IPS-20b (cell line): ENCODE data around the gene WDR81.
"Not testable (repeated sequence)": the region's sequence is repeated elsewhere in the genome, so short reads cannot be mapped to it uniquely, and the experiment has no call there.

Experiments
- H3K27ac ChIP-seq: one replicate; pipeline ENCODE4 v1.5.1; 2013; ENCODE audit warnings: low read length
- H3K27me3 ChIP-seq: 2 replicates; pipeline ENCODE4 v1.6.1; 2013; ENCODE audit warnings: mild to moderate bottlenecking, low read length, inconsistent platforms; ENCODE audit not compliant: insufficient read depth
- H3K36me3 ChIP-seq: 2 replicates; pipeline ENCODE4 v1.6.1; 2013; ENCODE audit warnings: low read depth, mild to moderate bottlenecking, inconsistent platforms, low read length, moderate library complexity; ENCODE audit not compliant: insufficient read depth
- H3K4me1 ChIP-seq: 2 replicates; pipeline ENCODE4 v1.6.1; 2013; ENCODE audit warnings: mild to moderate bottlenecking, control low read depth, inconsistent platforms, low read length, moderate library complexity; ENCODE audit not compliant: insufficient read depth
- H3K4me3 ChIP-seq: 2 replicates; pipeline ENCODE4 v1.5.1; 2013; ENCODE audit warnings: mild to moderate bottlenecking, low read length, inconsistent platforms
- H3K9ac ChIP-seq: 2 replicates; pipeline ENCODE4 v1.6.1; 2013; ENCODE audit warnings: low read depth, mild to moderate bottlenecking, inconsistent platforms, low read length, moderate library complexity
- H3K9me3 ChIP-seq: 2 replicates; pipeline ENCODE4 v1.6.1; 2013; ENCODE audit warnings: mild to moderate bottlenecking, low read depth, low read length, inconsistent platforms; ENCODE audit not compliant: insufficient read depth

The WDR81 gene

DNA sequence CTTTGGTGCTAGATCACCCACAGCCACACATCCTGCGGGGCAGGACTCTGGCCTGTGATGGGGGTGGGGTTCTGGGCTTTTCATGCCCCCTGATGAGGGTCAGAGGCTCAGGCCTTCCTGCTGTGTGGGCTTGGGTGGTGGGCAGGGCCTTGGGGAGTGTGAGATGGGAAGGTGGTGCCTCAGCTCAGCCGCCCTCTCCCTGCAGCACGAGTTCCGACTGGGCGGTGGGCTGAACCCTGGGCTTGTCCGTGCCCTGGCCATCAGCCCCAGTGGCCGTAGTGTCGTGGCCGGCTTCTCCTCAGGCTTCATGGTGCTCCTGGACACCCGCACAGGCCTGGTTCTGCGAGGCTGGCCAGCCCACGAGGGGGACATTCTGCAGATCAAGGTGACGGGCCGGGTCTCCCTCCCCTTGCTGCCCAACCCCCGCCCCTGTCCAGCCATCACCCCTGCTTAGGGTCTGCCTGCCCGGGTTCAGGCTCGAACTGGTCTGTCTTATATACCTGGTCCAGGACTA is 11.4 kb downstream of the WDR81 start:
- Histone ChIP-seq H3K36me3 (no peaks in the 10 kb centered on the region), H3K4me3 (no peak overlapping the region), H3K9me3 (no peaks in the 10 kb centered on the region), H3K9ac (no peak overlapping the region), H3K27me3 (no peaks in the 10 kb centered on the region), H3K4me1 (no peaks in the 10 kb centered on the region), H3K27ac (peak overlapping the region; percentile 56)

DNA sequence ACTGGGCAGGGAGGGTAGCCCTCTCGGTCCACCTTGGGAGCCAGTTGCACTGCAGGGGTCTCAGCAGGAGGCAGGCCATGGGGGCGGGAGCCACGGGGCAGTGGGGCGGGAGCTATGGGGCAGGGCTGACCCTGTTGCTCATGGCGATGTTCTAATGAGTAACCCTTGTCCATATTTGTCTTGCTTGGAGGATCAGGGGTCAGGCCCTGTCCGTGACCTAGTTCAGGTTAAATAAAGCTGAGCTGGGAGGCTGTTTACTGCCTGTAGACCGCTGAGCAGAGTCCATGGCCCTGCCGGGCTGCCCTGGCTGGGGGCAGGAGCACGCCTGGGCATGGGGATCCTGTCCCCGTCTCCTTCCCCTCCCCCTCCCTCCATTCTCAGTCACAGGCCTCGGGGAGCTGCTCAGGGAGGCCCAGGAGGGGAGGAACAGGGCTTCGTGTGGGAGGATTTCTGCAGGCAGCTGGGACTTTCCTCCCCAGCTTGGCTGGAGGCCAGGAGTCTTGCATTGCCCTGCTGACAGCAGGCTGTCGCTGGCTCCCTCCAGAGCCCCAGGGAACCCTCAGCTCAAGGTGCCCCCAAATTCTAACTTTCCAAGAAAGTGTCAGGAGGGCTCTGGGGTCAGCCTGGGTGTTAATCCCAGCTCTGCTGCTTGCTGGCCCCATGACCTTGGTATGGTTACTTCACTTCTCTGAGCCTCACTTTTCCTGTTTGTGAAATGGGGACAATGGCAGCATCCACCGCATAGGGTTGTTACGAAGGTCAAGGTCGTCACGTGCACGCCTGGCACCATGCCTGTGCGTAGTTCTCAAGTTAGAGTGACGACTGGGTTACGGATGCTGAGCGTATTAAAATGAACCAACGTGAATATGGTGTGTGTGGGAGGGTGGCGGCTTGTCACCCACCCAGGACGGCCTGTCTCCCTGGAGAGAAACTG is 12.1 kb downstream of the WDR81 start:
- Histone ChIP-seq H3K27ac (peak overlapping the region; percentile 56), H3K4me1 (no peaks in the 10 kb centered on the region), H3K4me3 (no peak overlapping the region), H3K9me3 (no peaks in the 10 kb centered on the region), H3K9ac (no peak overlapping the region; the same call in 1 of the 2 replicates), H3K36me3 (no peaks in the 10 kb centered on the region), H3K27me3 (no peaks in the 10 kb centered on the region)

DNA sequence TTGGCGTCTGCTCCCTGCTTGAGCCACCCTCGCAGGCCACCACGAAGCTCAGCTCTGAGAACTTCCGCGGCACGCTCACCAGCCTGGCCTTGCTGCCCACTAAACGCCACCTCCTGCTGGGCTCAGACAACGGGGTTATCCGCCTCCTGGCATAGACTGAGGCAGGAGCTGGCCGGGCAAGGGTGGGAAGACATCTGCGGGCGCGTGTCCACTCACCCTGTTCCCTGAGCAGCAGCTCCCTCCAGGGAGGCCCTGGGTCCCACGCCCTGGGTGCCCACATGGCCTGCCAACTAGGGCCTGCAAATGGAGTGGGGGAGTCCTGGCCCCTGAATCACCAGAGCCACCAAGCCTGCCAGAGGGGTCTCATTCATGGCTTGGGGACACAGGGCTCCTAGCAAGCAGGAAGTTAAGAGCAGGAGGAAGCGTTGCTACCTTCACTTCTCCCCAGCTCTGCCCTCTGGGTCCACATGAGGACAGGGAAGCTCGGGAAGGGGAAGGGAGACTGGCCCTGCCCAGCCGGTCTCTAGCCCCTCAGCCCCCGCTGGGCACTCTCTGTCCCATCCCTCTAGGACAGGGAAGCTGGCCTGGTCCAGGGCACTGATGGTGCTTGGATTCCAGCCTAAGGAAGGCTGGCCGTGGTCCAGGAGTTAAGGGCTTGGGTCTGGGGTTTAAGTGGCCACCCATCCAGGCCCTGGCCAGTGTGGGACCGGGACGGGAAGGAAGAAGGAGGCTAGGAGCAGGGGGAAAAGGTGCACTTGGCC is 13.2 kb downstream of the WDR81 start:
- no peak overlapping the region for H3K4me3 ChIP-seq
- H3K9me3 ChIP-seq = no peaks in the 10 kb centered on the region
- H3K36me3 ChIP-seq = no peaks in the 10 kb centered on the region
- H3K27ac ChIP-seq = no peak overlapping the region
- H3K4me1 ChIP-seq = no peaks in the 10 kb centered on the region
- H3K9ac ChIP-seq = no peak overlapping the region
- H3K27me3 ChIP-seq = no peaks in the 10 kb centered on the region

DNA sequence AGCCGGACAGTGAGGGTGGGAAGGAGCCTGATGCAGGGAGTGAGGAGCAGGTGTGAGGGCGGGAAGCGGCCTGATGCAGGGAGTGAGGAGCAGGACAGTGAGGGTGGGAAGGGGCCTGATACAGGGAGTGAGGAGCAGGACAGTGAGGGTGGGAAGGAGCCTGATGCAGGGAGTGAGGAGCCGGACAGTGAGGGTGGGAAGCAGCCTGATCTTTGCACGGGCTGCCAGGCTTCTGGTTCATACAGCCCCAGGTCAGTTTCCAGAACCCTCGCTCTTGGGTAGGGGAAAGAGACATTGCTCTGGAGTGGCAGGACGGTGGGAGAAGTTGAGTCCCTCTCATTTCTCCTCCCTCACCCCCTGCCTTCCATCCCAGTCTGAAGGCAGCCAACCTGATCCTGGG is 17.4 kb downstream of the WDR81 start:
- not testable (repeated sequence) for H3K4me1 ChIP-seq, H3K4me3 ChIP-seq, H3K27ac ChIP-seq, H3K9me3 ChIP-seq, H3K27me3 ChIP-seq, H3K9ac ChIP-seq, H3K36me3 ChIP-seq

DNA sequence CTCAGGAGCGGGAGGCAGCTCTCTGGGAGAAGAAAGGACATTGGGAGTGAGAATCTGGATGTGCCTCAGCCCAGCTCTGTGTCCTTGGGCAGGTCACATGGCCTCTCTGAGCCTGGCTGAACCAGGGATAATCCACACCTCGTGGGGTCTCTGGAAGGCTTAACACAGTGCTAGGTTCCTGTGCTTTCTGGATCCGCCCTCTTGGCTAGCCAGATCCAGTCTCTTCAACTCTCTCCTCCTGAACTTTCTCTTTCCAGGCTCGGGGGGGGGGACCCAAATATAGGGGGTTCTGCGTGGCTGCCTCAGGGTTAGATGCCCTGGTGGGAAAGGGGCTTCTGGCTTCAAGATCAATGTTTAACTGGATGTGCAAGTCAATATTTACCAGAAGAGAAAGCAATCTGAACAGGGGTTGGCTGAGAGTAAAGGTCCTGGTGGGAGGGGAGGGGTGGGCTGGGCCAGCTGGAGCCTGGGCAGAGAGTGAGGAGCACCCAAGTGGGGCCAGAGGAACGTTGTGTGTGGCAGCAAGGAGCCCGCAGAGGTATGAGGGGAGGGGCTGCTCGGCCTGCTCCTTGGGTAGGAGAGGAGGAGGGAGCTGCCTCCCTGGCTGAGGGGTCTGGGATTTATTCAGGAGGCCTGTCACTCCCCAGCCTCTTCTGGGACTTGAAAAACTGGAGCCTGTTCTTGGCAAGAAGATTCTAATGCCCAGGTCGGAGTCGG is 18.0 kb downstream of the WDR81 start, which contains the start of gene SERPINF2:
SERPINF2 (plus strand) TSS at position 501 of the 717 bp plus-strand sequence. CDS start 2,125 bp downstream, outside the sequence.
- H3K9me3 ChIP-seq = no peaks in the 10 kb centered on the region
- no peak within 1 kb of the TSS for H3K4me3 ChIP-seq
- no peaks in the 10 kb centered on the region for H3K27me3 ChIP-seq
- no peak within 1 kb of the TSS for H3K27ac ChIP-seq
- H3K9ac ChIP-seq = no peak within 1 kb of the TSS
- H3K36me3 ChIP-seq = no peaks in the 10 kb centered on the region
- H3K4me1 ChIP-seq = no peaks in the 10 kb centered on the region

DNA sequence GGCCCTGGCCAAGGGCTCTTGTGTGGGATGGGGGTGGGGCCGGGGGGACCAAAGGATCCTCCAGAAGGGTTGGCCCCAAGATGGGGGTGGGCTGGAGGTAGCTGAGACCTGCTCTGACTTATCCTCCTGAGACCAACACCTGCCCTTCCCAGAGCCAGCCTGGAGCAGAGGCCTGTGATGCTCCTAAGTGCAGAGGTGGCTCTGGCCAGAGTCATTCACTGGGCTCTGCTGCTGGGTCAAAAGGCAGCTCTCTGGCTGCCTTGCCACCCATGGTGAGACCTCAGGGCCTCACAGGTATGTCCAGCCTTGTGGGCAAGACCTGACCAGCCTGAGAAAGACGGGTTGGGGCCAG is 18.6 kb downstream of the WDR81 start:
- Histone ChIP-seq H3K9me3 (no peaks in the 10 kb centered on the region), H3K4me1 (no peaks in the 10 kb centered on the region), H3K4me3 (no peak overlapping the region), H3K9ac (no peak overlapping the region), H3K27ac (no peak overlapping the region), H3K27me3 (no peaks in the 10 kb centered on the region), H3K36me3 (no peaks in the 10 kb centered on the region)

DNA sequence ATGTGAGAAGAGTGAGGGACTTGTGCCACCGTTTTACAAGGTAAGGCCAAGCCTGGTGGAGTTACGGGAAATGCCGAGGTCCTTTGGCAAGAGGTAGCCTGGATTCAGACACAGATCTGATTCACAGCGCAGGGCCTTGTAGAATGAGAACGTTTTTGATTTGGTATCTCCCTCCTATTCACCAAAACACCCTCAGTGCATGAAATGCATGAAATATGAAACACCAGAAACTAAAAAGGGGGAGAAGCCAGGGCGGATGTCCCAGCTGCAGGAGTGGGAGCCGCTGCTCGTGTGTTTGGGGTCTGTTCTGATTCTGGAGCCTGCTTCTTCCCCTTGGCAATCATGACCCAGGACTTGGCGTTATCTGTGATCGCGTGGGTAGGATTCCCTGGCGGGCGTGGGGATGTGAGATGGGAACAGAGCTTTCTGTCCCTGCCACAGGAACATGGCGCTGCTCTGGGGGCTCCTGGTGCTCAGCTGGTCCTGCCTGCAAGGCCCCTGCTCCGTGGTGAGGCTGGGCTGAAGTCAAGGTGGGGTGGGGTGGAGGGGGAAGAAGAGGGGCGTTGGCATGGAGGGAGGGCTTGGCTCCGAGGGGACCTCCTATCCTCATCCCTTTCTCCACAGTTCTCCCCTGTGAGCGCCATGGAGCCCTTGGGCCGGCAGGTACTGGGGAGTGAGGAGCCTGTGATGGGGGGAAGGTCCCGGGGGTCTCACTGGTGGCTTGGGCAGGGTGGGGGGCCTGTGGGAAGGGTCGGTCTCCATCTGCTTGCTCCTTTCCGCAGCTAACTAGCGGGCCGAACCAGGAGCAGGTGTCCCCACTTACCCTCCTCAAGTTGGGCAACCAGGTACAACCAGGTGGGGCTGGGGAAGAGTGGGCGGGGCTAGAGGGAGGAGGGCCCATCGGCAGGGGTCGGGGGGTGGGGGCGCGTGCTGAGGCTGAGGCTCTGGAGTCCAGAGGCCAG is 20.3 kb downstream of the WDR81 start:
- Histone ChIP-seq H3K4me3 (no peak overlapping the region), H3K9me3 (no peaks in the 10 kb centered on the region), H3K27ac (no peak overlapping the region), H3K4me1 (no peaks in the 10 kb centered on the region), H3K27me3 (no peaks in the 10 kb centered on the region), H3K9ac (no peak overlapping the region), H3K36me3 (no peaks in the 10 kb centered on the region)

DNA sequence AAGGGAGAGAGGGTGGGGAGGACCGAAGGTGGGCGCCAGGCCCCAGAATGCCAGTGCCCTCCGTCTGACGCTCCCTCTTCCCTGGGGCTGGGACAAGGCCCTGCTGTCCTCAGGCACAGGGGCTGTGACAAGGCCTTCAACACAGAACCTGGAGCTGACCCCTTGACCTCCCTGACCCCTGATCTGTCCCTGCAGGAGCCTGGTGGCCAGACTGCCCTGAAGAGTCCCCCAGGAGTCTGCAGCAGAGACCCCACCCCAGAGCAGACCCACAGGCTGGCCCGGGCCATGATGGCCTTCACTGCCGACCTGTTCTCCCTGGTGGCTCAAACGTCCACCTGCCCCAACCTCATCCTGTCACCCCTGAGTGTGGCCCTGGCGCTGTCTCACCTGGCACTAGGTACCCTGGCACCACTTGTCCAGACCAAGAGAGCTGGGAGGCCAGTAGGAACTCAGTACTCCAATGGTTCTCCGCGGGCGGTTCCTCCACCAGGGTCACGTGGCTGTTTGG is 21.1 kb downstream of the WDR81 start:
- H3K9me3 ChIP-seq = no peaks in the 10 kb centered on the region
- no peak overlapping the region for H3K9ac ChIP-seq
- H3K4me1 ChIP-seq = no peaks in the 10 kb centered on the region
- no peak overlapping the region for H3K4me3 ChIP-seq
- no peak overlapping the region for H3K27ac ChIP-seq
- H3K36me3 ChIP-seq = no peaks in the 10 kb centered on the region
- H3K27me3 ChIP-seq = no peaks in the 10 kb centered on the region

DNA sequence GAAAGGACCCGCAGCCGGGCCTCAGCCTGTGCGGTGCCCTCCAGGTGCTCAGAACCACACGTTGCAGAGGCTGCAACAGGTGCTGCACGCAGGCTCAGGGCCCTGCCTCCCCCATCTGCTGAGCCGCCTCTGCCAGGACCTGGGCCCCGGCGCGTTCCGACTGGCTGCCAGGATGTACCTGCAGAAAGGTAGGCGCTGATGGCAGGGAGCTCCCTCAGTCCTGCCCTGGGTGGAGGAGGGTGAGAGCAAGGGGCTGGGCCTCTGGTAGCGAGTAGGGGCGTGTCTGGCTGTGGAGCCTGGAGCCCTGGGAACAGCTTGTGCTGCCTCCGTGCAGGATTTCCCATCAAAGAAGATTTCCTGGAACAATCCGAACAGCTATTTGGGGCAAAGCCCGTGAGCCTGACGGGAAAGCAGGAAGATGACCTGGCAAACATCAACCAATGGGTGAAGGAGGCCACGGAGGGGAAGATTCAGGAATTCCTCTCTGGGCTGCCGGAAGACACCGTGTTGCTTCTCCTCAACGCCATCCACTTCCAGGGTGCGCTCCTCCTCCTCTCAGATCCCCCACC is 22.6 kb downstream of the WDR81 start:
- Histone ChIP-seq H3K4me1 (no peaks in the 10 kb centered on the region), H3K27ac (no peak overlapping the region), H3K9ac (no peak overlapping the region), H3K27me3 (no peaks in the 10 kb centered on the region), H3K36me3 (no peaks in the 10 kb centered on the region), H3K9me3 (no peaks in the 10 kb centered on the region), H3K4me3 (no peak overlapping the region)

DNA sequence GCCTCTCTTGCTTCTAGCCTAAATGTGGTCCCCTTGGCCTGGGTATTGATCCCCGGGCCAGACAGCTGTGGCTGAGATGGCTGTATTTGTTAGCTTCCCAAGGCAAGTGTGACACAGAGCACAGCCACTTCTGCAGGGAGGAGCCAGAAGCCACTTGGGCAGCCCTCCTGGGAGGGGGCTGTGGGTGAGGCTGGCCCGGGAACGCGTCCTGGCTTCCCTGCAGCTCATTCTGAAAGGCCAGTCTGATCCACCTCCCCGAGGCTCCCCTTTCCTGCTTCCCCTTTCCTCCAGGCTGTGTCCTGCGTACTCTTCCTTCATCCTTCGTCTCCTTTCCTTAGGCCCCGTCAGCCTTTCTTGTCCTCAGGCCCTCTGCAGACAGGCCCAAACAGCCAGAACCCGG is 26.1 kb downstream of the WDR81 start:
- Histone ChIP-seq H3K36me3 (no peaks in the 10 kb centered on the region), H3K4me1 (no peaks in the 10 kb centered on the region; the same call in 1 of the 2 replicates), H3K27me3 (no peaks in the 10 kb centered on the region; the same call in 1 of the 2 replicates), H3K9me3 (no peaks in the 10 kb centered on the region), H3K4me3 (no peak overlapping the region), H3K27ac (no peak overlapping the region), H3K9ac (no peak overlapping the region)
